ENCODE results near the gene EHMT2. TPM values are rescaled to one million over a fixed set of nuclear protein-coding genes. Genes with fewer than 3 reads are reported as not detected.

Gene EHMT2
- total and polyA plus RNA-seq, 2 of the 8 experiments (the other 6 are each of a cell fraction or from before 2014, with no cell fraction given), result 125 to 177 TPM

DNA sequence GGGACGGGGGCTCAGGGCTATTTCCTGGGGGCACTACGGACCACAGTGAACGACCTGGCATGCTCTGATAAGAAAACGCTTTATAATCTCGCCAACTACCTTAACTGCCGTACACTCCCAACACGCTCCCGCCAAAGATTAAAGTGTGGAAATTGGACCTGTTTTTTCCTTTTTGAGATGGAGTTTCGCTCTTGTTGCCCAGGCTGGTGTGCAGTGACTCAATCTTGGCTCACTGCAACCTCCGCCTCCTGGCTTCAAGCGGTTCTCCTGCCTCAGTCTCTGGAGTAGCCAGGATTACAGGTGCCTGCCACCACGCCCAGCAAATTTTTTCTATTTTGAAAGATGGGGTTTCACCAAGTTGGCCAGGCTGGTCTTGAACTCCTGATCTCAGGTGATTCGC is 18.4 kb downstream of the EHMT2 start:
- 73% methylated on average over 13 of the region's 13 CpGs; no CpG with 5 or more reads in 1 of the 2 experiments for WGBS, 2 experiments (ENCODE audit: extremely low coverage in 1 of 2, insufficient coverage in 1 of 2, insufficient read length in 1 of 2, insufficient replicate concordance in 2 of 2, low coverage in 1 of 2, low lambda C conversion rate in 2 of 2, missing lambda C conversion rate in 1 of 2)
- Histone ChIP-seq H4K91ac (replicated peaks; ENCODE audit: insufficient read length, low read length) (no peak overlapping the region), H3K27me3 (replicated peaks in 1 of 4; ENCODE audit: control insufficient read depth in 3 of 4, extremely low read depth in 1 of 4, insufficient read depth in 3 of 4, low read length in 3 of 4) (no peaks in the 10 kb centered on the region), H4K5ac (ENCODE audit: insufficient read length, low read depth, low read length) (no peak overlapping the region), H3K79me2 (ENCODE audit: control insufficient read depth in 1 of 2, insufficient read depth in 2 of 2, low read length in 2 of 2) (no peaks in the 10 kb centered on the region), H3K9ac (replicated peaks in 1 of 4; ENCODE audit: extremely low read depth in 1 of 4, low read depth in 3 of 4, low read length in 3 of 4) (no peak overlapping the region), H3K4me1 (replicated peaks in 1 of 4; ENCODE audit: control insufficient read depth in 3 of 4, insufficient read depth in 4 of 4, low read length in 3 of 4) (peaks cover 0 to 11% (median 0%) of the 10 kb centered on the region in 4 experiments; a peak in 1 of 7 replicates), H3K14ac (ENCODE audit: insufficient read length) (no peak overlapping the region), H3K4ac (replicated peaks; ENCODE audit: insufficient read length, low read depth, low read length) (no peak overlapping the region), H3K23ac (ENCODE audit: insufficient read length) (no peak overlapping the region), H4K8ac (ENCODE audit: extremely low read depth, insufficient read depth, low read length) (no peak overlapping the region), H3K4me3 (ENCODE audit: extremely low read depth in 1 of 4, insufficient read depth in 2 of 4, low read depth in 3 of 4, low read length in 4 of 4) (no peak overlapping the region), H3K4me2 (ENCODE audit: insufficient read depth in 1 of 2, low read depth in 2 of 2, low read length in 2 of 2) (peak overlapping the region; percentile 52 to 58; a peak in 2 of 4 replicates), H2BK120ac (replicated peaks; ENCODE audit: low read depth, low read length) (no peak overlapping the region), H2BK5ac (ENCODE audit: low read depth, low read length) (no peak overlapping the region), H3K27ac (ENCODE audit: low read depth, low read length) (no peak overlapping the region), H2AFZ (ENCODE audit: low read length) (no peak overlapping the region), H3K9me3 (ENCODE audit: insufficient read depth in 2 of 2, low read depth in 1 of 2, low read length in 1 of 2) (no peaks in the 10 kb centered on the region), H4K20me1 (replicated peaks in 1 of 2; ENCODE audit: control insufficient read depth in 1 of 2, insufficient read depth in 2 of 2, low read length in 2 of 2) (peaks cover 2 to 13% of the 10 kb centered on the region in 2 experiments), H2BK12ac (ENCODE audit: low read depth, low read length) (no peak overlapping the region), H2BK15ac (ENCODE audit: low read length) (no peak overlapping the region), H2BK20ac (ENCODE audit: low read length) (no peak overlapping the region), H2AK5ac (ENCODE audit: low read depth, low read length) (no peak overlapping the region), H3K23me2 (ENCODE audit: low read depth, low read length) (no peaks in the 10 kb centered on the region), H3K18ac (ENCODE audit: extremely low read depth, low read length) (no peak overlapping the region), H3K79me1 (ENCODE audit: low read depth, low read length) (no peaks in the 10 kb centered on the region; the same call in 1 of the 2 replicates), H3K56ac (replicated peaks; ENCODE audit: insufficient read length, low read depth, low read length) (no peak overlapping the region), H3K36me3 (ENCODE audit: control insufficient read depth in 2 of 4, insufficient read depth in 4 of 4, low read length in 3 of 4) (peaks cover 17 to 42% (median 37%) of the 10 kb centered on the region in 4 experiments)
- ChIA-PET CTCF (ENCODE audit: partially characterized antibody) (interaction anchor here (2.4 to 8.1 kb wide), 2 partner anchors 10 to 14 kb away, joined by 6 to 59 read pairs; no protein-coding TSS in a partner anchor), POLR2A (ENCODE audit: partially characterized antibody) (interaction anchor here (0.6 to 2.8 kb wide), 8 partner anchors 9 to 157 kb away, joined by 3 to 11 read pairs (median 4); partner anchors contain the start of genes NEU1 and VARS1)
- DNase-seq (ENCODE audit: low read depth in 1 of 2, low spot score in 2 of 2) (no peak), FAIRE-seq (no peak)
- no peak for TF ChIP-seq KDM5A (IDR thresholded peaks at IDR 0.05; ENCODE audit: low read length)
- no peak for TF ChIP-seq BACH1 (IDR thresholded peaks at IDR 0.05; ENCODE audit: low read length)
- TF ChIP-seq BRCA1 (IDR thresholded peaks at IDR 0.05; ENCODE audit: low read depth, low read length), result no peak
- TF ChIP-seq FOSL1 (IDR thresholded peaks at IDR 0.05; ENCODE audit: insufficient read depth, low read depth, low read length), result no peak
- no peak for TF ChIP-seq SP1 (IDR thresholded peaks at IDR 0.05; ENCODE audit: low read depth, low read length)
- TF ChIP-seq TBP (IDR thresholded peaks at IDR 0.05; ENCODE audit: low read depth, low read length), result no peak

Data from H1 (cell line).